HG03139 (cell line): ENCODE results near the gene HAUS2.
A peak's percentile ranks its signal among the peaks of the same experiment; 100 is the strongest.
"Not testable (repeated sequence)": the region's sequence is repeated elsewhere in the genome, so short reads cannot be mapped to it uniquely, and the experiment has no call there.

Experiments
- ATAC-seq: cut with Tn5 transposase; IDR thresholded peaks from one replicate; pipeline ENCODE4 v1.9.1; 2021; ENCODE audit not compliant: unreplicated experiment

The HAUS2 gene

GRCh38 chr15:42575188-42576039 lies 26.8 kb downstream of the HAUS2 start, which contains the start of gene STARD9:
Gene STARD9 (plus strand): TSS chr15:42575606. CDS start chr15:42575716, 110 bp downstream.
- peak; percentile 79 for ATAC-seq

DNA sequence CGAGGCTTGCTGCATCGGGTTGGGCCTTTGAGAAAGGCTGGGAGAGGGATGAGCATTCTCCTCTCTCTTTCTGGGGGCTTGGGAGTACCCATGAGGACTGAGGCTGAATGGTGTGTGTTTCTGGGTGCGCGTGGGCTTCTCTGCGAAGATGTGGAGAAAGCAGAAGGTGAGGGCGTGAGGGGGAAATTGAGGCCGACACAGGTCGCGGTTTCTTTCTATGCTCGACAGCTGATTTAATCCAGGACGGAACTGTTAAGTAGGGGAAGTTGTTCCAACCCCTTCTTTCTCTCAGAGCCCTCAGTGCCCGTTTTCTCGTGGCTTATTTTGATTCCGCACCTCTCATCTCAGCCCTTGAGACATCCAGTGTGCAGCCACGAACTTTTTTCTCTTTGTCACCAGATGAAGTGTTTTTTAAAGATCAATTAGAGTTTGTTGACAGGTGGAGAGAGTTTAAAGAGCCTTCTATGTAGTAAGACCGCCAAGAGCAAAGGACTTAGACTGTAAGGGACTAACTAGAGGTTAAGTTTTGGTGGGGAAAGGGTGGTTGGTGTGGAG lies 27.5 kb downstream of the HAUS2 start:
- no peak for ATAC-seq

GRCh38 chr15:42576776-42577175 lies 28.1 kb downstream of the HAUS2 start:
- ATAC-seq = no peak

GRCh38 chr15:42577514-42578031 lies 28.9 kb downstream of the HAUS2 start:
- ATAC-seq = no peak

GRCh38 chr15:42578984-42579537 lies 30.4 kb downstream of the HAUS2 start:
- ATAC-seq = no peak

DNA sequence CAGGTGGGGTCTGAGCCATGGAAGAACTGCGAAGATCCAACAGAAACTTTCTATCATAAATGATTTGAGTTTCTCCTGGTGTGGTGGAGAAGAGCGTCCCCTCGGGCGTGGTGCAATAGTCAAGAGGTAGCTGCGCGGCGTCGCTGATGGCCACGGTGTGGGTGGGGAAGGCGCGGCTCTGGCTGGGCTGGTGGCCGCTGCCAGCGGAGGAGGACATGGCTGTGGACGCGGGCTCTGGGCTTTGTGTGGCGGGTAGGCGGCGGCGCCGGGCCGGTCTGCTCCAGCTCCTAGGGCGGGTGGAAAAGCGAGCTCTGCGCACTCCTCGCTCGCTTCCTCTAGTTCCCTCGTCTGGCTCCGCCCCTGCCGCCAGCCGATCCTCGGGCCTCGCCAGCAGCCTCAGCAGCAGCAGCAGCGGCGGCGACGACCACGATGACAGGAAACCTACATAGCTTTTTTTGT lies 32.7 kb downstream of the HAUS2 start:
- ATAC-seq = peak; percentile 59

DNA sequence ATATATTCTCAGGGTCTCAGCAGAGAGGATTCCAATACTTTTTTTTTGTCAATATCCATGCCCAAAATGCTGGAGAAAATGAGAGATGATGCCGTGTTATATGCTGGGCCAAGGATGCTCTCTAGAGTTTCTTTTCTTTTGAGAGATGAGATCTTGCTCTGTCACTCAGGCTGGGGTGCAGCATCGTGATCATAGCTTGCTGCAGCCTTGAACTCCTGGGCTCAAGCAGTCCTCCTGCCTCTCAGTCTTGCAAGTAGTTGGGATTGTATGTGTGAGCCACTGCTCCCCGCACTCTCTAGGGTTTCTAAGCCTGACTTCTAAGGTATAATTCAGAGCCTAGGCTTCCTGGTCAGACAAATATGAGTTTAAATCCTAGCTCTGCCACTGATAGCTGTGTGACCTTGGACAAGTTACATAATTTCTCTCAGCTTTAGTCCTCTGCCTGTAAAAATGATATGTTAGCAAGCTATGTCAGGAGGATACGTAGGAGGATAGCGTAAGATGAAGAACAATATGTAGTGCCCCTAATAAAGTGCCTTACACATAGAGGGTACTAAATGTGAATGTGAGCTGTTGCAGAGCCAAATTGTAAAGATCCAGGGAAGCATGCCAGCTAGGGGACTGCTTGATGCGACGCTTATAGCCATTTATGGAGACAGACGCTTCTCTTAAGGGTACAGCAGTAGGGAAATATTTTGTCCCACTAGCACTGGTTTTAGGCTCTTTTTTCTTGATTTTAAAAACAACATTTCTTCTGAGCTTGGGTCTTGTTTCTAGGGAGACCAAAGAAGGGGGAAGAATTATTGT lies 34.1 kb downstream of the HAUS2 start:
- ATAC-seq = no peak

GRCh38 chr15:42584031-42584765 lies 35.6 kb downstream of the HAUS2 start:
- no peak for ATAC-seq

DNA sequence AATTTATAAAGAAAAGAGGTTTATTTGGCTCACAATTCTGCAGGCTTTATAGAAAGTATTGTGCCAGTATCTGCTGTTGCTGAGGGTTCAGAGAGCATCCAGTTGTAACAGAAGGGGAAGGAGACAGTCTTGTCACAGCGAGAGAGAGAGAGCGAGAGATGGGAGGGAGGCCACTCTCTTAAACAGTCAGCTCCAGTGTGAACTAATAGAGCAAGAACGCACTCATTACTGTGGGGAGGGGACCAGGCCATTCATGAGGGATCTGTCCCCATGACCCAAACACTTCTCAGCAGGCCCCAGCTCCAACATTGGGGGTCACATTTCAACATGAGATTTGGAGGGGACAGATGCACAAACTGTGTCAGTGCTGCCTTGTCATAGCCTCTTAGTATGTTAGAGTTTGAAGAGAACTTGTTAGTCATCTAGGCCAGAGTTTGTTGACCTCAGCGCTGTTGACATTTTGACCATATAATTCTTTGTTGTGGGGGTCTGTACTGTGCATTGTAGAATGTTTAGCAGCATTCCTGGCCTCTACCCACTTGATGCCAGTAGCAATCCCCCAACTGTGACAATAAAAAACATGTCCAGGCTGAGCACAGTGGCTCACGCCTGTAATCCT lies 42.1 kb downstream of the HAUS2 start:
- ATAC-seq = no peak

GRCh38 chr15:42591238-42591934 lies 42.7 kb downstream of the HAUS2 start:
- ATAC-seq = no peak

DNA sequence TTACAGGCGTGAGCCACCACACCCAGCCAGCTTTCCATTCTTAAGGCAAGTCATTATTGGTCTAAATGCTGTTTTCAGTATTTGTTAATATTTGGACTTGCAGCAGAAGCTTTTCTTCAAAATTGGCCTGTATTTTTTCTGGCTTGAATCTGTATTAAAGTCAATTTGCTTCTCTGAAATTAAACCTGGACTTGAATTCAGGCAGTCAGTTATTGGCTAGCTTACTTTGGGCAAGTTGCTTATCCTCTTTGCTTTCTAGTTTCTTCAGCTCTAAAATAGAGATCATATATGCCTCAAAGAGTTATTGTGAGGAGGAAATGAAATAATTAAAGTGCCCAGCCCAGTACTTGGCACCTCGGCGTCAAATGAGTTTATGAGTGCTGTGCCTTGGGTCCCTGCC lies 44.1 kb downstream of the HAUS2 start:
- ATAC-seq = no peak

DNA sequence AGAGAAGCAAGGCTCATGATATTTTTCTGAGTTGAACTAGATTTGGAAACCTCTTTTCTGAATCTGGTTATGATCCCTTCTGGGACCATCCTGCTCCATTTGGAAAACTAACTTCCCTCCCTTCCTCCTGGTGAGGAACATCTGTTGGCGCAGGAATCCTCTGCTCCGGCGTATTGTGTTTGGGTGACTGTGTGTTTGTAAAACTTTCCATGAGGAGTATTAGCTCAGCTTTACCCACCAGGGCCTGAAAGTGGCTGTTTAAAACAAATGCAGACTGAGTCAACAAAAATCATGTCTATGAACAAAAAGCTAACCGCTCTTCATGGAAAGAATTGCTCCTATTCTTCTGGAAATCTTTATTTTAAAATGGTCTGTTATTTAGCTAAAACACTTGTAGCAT lies 44.5 kb downstream of the HAUS2 start:
- ATAC-seq = no peak

GRCh38 chr15:42594095-42594494 lies 45.5 kb downstream of the HAUS2 start:
- no peak for ATAC-seq

DNA sequence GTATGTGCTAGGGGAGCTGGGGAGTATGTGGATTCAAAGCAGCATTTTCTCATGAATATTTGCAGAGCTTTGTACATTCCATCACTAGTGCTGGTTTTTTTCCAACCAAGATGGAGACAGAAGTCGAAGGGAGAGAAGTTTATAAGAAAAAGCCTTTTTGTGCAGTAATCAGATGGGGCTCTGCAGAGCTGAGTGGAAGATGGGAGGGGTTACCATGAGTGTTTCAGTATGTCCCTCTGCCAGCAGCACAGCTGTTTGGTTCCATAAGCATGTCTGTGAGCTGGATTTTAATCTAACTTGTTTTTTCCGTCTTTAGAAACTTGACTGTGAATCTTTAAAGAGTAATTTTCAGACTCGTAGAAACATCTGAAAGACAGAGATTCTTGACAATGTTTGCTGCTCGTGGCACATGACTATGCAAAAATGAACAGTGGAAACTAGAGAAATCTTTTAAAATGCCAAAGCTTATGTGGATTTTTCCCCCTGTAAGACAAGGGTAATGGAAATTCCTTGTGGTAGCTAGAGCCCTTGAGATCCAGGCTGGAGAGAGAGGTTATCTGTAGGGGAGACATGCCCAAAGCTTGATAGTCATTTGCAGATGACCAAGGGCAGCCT lies 47.1 kb downstream of the HAUS2 start:
- ATAC-seq = no peak

- ATAC-seq = not testable (repeated sequence)
These were observed 52.7 kb downstream of the HAUS2 start for GRCh38 chr15:42601316-42601715.

GRCh38 chr15:42602501-42602900 lies 53.9 kb downstream of the HAUS2 start:
- ATAC-seq = no peak

- no peak for ATAC-seq
These were observed 55.3 kb downstream of the HAUS2 start for GRCh38 chr15:42603978-42604377.

- peak; percentile 41 for ATAC-seq
These were observed 56.5 kb downstream of the HAUS2 start for GRCh38 chr15:42604894-42605744.
